Measurements from ENCODE around the gene ATP12A.

The ATP12A gene

GRCh38 chr13:24744247-24744646 lies 64.0 kb downstream of the ATP12A start:
- TF ChIP-seq, protein P1, sequence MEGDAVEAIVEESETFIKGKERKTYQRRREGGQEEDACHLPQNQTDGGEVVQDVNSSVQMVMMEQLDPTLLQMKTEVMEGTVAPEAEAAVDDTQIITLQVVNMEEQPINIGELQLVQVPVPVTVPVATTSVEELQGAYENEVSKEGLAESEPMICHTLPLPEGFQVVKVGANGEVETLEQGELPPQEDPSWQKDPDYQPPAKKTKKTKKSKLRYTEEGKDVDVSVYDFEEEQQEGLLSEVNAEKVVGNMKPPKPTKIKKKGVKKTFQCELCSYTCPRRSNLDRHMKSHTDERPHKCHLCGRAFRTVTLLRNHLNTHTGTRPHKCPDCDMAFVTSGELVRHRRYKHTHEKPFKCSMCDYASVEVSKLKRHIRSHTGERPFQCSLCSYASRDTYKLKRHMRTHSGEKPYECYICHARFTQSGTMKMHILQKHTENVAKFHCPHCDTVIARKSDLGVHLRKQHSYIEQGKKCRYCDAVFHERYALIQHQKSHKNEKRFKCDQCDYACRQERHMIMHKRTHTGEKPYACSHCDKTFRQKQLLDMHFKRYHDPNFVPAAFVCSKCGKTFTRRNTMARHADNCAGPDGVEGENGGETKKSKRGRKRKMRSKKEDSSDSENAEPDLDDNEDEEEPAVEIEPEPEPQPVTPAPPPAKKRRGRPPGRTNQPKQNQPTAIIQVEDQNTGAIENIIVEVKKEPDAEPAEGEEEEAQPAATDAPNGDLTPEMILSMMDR (IDR thresholded peaks at IDR 0.05; ENCODE audit: insufficient read depth, low read length, poor library complexity, severe bottlenecking), result no peak
- H3K36me3 ChIP-seq (ENCODE audit: control insufficient read depth, insufficient read depth, low read length), result no peaks in the 10 kb centered on the region
- no peak for DNase-seq (ENCODE audit: extremely low read depth, insufficient read length)
- H3K27me3 ChIP-seq (replicated peaks; ENCODE audit: control insufficient read depth, insufficient read depth, low read length), result peaks cover 4% of the 10 kb centered on the region
- no peak overlapping the region for H3K4me3 ChIP-seq (replicated peaks; ENCODE audit: low read depth, low read length)

DNA sequence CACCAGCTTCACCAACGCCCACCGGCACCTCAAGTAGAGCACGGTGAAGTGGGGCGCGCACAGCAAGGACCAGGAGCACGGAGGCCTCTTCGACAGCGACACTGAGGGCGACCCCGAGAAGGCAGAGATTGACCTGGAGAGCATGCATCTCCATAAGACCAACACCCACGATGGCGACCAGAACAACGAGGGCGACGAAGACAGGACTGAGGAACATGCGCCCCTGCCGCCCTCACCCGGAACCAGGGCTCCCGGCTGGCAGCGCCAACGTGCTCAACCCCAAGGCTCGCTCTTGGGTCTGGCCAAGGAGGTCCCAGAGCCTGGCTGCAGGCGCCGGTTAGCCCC lies 65.3 kb downstream of the ATP12A start:
- no peak for DNase-seq (ENCODE audit: extremely low read depth, insufficient read length)
- Histone ChIP-seq H3K27me3 (replicated peaks; ENCODE audit: control insufficient read depth, insufficient read depth, low read length) (peaks cover 4% of the 10 kb centered on the region), H3K36me3 (ENCODE audit: control insufficient read depth, insufficient read depth, low read length) (no peaks in the 10 kb centered on the region), H3K4me3 (replicated peaks; ENCODE audit: low read depth, low read length) (no peak overlapping the region)
- TF ChIP-seq, protein P1 (IDR thresholded peaks at IDR 0.05; ENCODE audit: insufficient read depth, low read length, poor library complexity, severe bottlenecking), result no peak

DNA sequence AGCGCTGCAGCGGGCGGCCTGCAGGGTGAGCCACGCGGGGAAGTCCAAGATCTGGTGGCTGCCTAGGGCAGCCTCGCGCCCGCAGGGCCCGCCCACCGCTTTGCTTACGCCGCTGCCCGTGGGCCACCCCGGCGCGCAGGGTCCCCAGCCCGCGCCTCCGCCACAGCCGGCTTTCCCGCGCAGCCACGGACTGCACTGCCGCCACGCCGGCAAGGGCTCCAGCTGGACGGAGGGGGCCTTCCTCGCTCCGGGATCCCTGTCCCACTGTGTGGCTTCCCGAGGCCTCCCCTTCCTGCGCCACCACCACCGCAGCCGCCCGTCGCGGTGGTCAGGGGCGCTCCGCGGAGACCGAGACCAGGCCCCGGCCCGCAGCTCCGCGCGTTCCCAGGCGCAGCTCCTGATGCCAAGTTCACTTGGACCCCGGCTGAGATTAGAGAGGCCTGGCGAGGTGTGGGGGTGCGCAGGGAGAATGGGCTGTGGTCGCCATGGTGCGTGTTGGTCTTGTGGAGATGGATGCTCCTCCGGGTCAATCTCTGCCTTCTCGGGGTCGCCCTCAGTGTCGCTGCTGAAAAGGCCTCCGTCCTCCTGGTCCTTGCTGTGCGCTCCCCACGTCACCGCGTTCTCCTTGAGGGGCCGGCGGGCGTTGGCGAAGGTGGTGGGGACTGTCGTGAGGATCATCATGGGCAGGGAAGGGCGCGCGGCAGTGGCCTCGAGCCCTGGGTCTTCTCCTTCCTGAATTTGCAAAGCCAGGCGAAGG lies 65.8 kb downstream of the ATP12A start:
- no peak overlapping the region; the same call in 1 of the 2 replicates for H3K4me3 ChIP-seq (replicated peaks; ENCODE audit: low read depth, low read length)
- peak; percentile 25 for DNase-seq (ENCODE audit: extremely low read depth, insufficient read length)
- TF ChIP-seq, protein P1 (IDR thresholded peaks at IDR 0.05; ENCODE audit: insufficient read depth, low read length, poor library complexity, severe bottlenecking), result no peak
- peaks cover 4% of the 10 kb centered on the region for H3K27me3 ChIP-seq (replicated peaks; ENCODE audit: control insufficient read depth, insufficient read depth, low read length)
- no peaks in the 10 kb centered on the region for H3K36me3 ChIP-seq (ENCODE audit: control insufficient read depth, insufficient read depth, low read length)

- H3K27me3 ChIP-seq (replicated peaks; ENCODE audit: control insufficient read depth, insufficient read depth, low read length), result peaks cover 4% of the 10 kb centered on the region
- DNase-seq (ENCODE audit: extremely low read depth, insufficient read length), result peak; percentile 52
- no peaks in the 10 kb centered on the region for H3K36me3 ChIP-seq (ENCODE audit: control insufficient read depth, insufficient read depth, low read length)
- no peak overlapping the region for H3K4me3 ChIP-seq (replicated peaks; ENCODE audit: low read depth, low read length)
- TF ChIP-seq, protein P1 (IDR thresholded peaks at IDR 0.05; ENCODE audit: insufficient read depth, low read length, poor library complexity, severe bottlenecking), result peak; percentile 48
These were observed 66.5 kb downstream of the ATP12A start for GRCh38 chr13:24746618-24747247.

DNA sequence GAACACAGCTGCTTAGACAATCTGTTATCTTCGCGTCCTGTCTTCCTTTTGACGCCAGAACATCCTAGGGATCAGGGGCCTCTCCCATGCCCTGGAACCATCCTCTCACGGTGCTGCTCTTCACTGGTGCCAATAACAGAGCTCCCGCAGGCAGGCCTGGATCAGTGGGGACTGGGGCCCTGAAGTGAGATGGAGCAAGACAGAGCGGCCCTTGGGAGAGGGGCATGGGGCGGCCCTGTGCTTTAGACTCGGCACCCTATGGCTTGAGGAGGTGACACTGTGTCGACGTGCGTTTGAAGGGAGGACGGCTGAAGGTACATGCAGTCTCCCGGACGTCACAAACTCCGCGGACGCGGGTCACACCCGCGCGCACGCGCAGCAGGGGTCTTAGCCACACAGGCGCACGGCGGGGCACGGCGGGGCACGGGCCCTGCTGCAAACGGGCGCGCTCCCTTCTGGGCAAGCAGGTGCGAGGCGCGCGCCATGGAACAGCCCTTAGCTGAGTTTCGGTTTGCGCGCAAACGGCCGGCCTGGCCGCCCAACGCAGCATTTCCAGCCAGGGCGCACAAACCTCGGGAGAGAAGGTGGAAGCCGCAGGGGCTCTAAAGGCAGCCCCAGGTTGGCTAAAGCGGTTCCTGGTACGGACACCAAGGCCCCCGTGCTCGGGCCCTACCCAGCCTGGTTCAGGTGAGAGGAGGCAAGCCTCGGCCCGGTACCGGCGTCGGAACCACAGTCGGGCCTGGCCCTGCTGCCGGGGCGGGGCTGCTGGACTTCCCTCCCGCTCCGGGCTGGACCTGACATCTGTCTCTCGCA lies 67.2 kb downstream of the ATP12A start:
- peak; percentile 51 for DNase-seq (ENCODE audit: extremely low read depth, insufficient read length)
- Histone ChIP-seq H3K4me3 (replicated peaks; ENCODE audit: low read depth, low read length) (peak overlapping the region; percentile 42), H3K27me3 (replicated peaks; ENCODE audit: control insufficient read depth, insufficient read depth, low read length) (peaks cover 4% of the 10 kb centered on the region), H3K36me3 (ENCODE audit: control insufficient read depth, insufficient read depth, low read length) (no peaks in the 10 kb centered on the region)
- TF ChIP-seq, protein P1 (IDR thresholded peaks at IDR 0.05; ENCODE audit: insufficient read depth, low read length, poor library complexity, severe bottlenecking), result no peak
